Stimulated activated CD4-positive, alpha-beta T cell treated with anti-CD3 and anti-CD28 coated beads, Interleukin-1b, Interleukin-23, amount 100 ng/mL, for 48 hours (primary cell): ENCODE measurements around the gene LST1.

ENCODE experiments used
- DNase-seq: peaks from one replicate; pipeline ENCODE4 v3.0.0-alpha.2; 2020

LST1 gene

GRCh38 chr6:31560697-31561058 lies 25.4 kb upstream of the LST1 start:
- no peak for DNase-seq

GRCh38 chr6:31567531-31568370 lies 18.3 kb upstream of the LST1 start:
- DNase-seq, result peak; percentile 56

- DNase-seq, result peak; percentile 82
These were observed 17.5 kb upstream of the LST1 start for GRCh38 chr6:31568537-31568961.

GRCh38 chr6:31569861-31570536 lies 16.1 kb upstream of the LST1 start:
- DNase-seq, result no peak

GRCh38 chr6:31572041-31572911 lies 13.8 kb upstream of the LST1 start, which contains the start of gene LTA:
Gene LTA, plus strand, starts transcription at chr6:31572289. Its CDS starts 454 bp downstream, at chr6:31572743.
- peak; percentile 89 for DNase-seq

GRCh38 chr6:31573239-31574105 lies 12.6 kb upstream of the LST1 start:
- DNase-seq, result peak; percentile 32

GRCh38 chr6:31574106-31575061 lies 11.7 kb upstream of the LST1 start:
- peak; percentile 76 for DNase-seq

- DNase-seq, result peak; percentile 92
These were observed 10.7 kb upstream of the LST1 start, which contains the start of gene TNF for GRCh38 chr6:31575335-31575901. Gene TNF, plus strand, starts transcription at chr6:31575565. Its CDS starts 177 bp downstream, at chr6:31575742.

GRCh38 chr6:31575952-31576685 lies 10.0 kb upstream of the LST1 start:
- no peak for DNase-seq

GRCh38 chr6:31576897-31577578 lies 9.0 kb upstream of the LST1 start:
- DNase-seq, result peak; percentile 52

- no peak for DNase-seq
These were observed 8.5 kb upstream of the LST1 start for GRCh38 chr6:31577579-31577966.

- peak; percentile 30 for DNase-seq
These were observed 7.6 kb upstream of the LST1 start for GRCh38 chr6:31578184-31579118.

GRCh38 chr6:31579119-31579505 lies 7.0 kb upstream of the LST1 start:
- peak; percentile 35 for DNase-seq

GRCh38 chr6:31579546-31580437 lies 6.3 kb upstream of the LST1 start:
- peak; percentile 35 for DNase-seq

GRCh38 chr6:31580438-31580740 lies 5.7 kb upstream of the LST1 start:
- no peak for DNase-seq

GRCh38 chr6:31580807-31581433 lies 5.2 kb upstream of the LST1 start:
- DNase-seq, result peak; percentile 86
